HuH-7 (cell line): ENCODE data around the gene RAMAC.
"Not testable (repeated sequence)": the region's sequence is repeated elsewhere in the genome, so short reads cannot be mapped to it uniquely, and the experiment has no call there.

Experiments used
- DNase-seq: peaks from one replicate; pipeline ENCODE4 v3.0.0; 2011; ENCODE audit warnings: low spot score

RAMAC gene

GRCh38 chr15:83014205-83014653 is 28.2 kb downstream of the RAMAC start:
- DNase-seq = no peak

- no peak for DNase-seq
Observed at GRCh38 chr15:83015361-83015760, 29.4 kb downstream of the RAMAC start.

DNA sequence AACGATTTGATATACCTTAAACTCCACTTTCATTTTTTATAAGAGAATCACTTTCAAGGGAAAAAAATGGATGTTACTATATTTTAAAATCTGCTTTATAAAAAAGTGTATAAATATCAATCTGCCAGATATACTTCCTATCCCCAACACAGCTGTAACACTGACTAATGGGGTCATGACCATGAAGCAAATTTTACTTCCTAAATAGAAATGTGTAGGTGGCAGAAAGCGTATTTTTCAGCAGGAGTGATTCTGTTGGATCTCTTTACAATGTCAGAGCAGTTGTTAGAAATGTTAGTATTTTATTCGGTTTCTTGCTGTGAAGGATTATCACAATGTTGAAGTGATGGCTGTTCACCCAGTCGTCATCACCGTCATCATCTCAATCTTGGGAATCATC is 30.9 kb downstream of the RAMAC start:
- DNase-seq = no peak

DNA sequence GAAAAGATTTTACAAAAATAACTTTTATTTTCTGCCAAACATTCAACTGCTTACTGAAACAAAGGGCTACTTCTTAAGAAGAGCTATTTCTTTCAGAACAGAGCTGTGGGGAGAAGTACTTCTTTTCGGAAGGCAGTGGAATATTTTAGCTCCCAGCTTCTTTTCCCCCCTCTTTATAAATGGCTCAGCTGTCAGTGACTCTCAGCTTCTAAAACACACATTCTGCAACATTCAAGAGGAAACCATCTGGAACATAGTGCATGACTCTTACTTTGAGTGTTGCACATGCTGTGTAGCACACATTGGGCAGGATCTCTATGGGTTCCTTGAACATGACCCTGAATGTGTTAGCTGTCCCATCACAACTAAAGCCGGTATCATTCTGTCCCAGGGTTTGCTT is 32.4 kb downstream of the RAMAC start:
- DNase-seq = no peak

DNA sequence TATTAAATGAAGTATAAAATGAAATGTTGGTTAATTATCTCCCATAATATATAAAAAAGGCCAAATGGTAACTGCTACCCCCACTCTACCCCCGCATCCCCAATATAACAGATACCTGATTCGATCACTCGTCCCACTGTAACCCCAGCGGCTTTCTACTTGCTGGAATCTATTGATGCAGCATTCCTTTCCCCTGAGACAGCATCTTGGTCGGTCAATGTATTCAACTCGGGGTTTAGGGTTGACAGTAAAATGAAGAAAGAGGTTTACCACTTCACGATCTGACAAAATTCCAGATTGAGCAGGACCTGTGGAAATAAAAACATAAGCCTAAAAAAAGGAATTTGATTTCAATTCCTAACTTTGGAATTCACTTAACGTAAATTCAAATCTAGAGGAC is 44.0 kb downstream of the RAMAC start:
- no peak for DNase-seq

DNA sequence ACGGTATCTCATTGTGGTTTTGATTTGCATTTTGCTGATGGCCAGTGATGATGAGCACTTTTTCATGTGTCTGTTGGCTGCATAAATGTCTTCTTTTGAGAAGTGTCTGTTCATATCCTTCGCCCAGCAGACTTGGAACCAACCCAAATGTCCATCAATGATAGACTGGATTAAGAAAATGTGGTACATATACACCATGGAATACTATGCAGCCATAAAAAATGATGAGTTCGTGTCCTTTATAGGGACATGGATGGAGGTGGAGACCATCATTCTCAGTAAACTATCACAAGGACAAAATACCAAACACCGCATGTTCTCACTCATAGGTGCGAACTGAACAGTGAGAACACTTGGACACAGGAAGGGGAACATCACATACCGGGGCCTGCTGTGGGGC is 45.2 kb downstream of the RAMAC start:
- DNase-seq = not testable (repeated sequence)

GRCh38 chr15:83036253-83036652 is 50.2 kb downstream of the RAMAC start:
- no peak for DNase-seq

DNA sequence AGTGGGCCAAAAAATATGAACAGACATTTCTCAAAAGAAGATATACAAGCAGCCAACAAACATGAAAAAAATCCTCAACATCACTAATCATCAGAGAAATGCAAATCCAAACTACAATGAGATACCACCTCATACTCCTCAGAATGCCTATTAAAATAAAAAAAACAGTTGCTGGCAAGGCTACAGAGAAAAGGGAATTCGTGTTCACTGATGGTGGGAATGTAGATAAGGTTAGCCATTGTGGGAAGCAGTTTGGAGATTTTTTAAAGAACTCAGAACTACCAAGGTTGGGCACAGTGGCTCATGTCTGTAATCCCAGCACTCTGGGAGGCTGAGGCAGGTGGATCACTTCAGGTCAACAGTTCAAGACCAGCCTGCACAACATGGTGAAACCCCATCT is 53.2 kb downstream of the RAMAC start:
- no peak for DNase-seq
